ENCODE data around the gene INA. TPM values are rescaled to one million over a fixed set of nuclear protein-coding genes. Genes with fewer than 3 reads are reported as not detected.

Gene INA
- total RNA-seq, 4 donors from 2014 or later, result 0.17 to 0.59 TPM; not detected in 2

DNA sequence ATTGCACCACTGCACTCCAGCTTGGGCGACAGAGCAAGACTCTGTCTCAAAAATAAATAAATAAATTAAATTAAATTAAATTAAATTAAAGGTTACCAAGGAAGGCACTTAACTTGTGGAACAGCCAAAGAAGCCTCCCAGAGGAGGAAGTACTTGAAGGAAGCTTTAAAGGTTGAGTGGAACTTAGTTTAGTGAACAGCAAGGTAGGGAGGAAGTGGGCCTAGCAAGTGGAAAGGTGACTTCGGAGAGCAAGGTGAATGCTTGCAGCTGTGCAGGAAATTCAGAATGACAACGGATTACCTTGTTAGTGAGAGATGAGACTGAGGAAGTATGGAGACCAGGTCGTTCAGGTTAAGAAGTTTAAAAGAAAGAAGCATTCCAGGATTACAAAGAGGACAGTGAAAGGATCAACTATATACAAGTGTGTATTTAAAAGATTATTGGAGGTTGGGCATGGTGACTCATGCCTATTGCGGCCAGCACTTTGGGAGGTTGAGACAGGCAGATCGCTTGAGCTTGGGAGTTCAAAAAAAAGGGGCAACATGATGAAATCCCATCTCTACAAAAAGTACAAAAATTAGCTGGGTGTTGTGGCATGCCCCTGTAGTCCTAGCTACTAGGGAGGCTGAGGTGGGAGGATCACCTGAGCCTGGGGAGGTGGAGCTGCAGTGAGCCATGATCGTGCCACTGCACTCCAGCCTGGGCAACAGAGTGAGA lies 44.0 kb upstream of the INA start:
- H3K9me3 ChIP-seq, result no peaks in the 10 kb centered on the region
- peak overlapping the region in 2 of 3 donors; percentile 78 to 89 for H3K27ac ChIP-seq
- TF ChIP-seq CTCF (IDR thresholded peaks at IDR 0.05), result no peak
- no peak for TF ChIP-seq POLR2A (IDR thresholded peaks at IDR 0.05)
- H3K4me1 ChIP-seq, result peaks cover 18 to 26% of the 10 kb centered on the region in 2 donors
- no peaks in the 10 kb centered on the region for H3K27me3 ChIP-seq
- intact Hi-C loops (cut with DNase I), result no loop called here
- no peak for DNase-seq
- WGBS, 2 donors, result 72% methylated on average over 7 of the region's 7 CpGs
- H3K4me3 ChIP-seq (replicated peaks in 1 of 3), result no peak overlapping the region
- H3K36me3 ChIP-seq, result no peaks in the 10 kb centered on the region

GRCh38 chr10:103235775-103236174 lies 41.2 kb upstream of the INA start:
- WGBS, 2 donors, result 91 to 96% methylated on average over 2 of the region's 2 CpGs
- TF ChIP-seq POLR2A (IDR thresholded peaks at IDR 0.05), result no peak
- TF ChIP-seq CTCF (IDR thresholded peaks at IDR 0.05), result no peak

GRCh38 chr10:103238506-103239252 lies 38.3 kb upstream of the INA start:
- intact Hi-C loops (cut with DNase I), result no loop called here
- DNase-seq, result peak in 1 of 2 donors; percentile 8
- WGBS, 2 donors, result 77 to 82% methylated on average over 11 of the region's 11 CpGs
- no peak for TF ChIP-seq POLR2A (IDR thresholded peaks at IDR 0.05)
- peak in 3 of 6 experiments; percentile 10 to 28 (median 10) for TF ChIP-seq CTCF (IDR thresholded peaks at IDR 0.05)
- Histone ChIP-seq H3K27me3 (no peaks in the 10 kb centered on the region), H3K4me1 (peaks cover 12 to 28% of the 10 kb centered on the region in 2 donors), H3K27ac (no peak overlapping the region), H3K9me3 (no peaks in the 10 kb centered on the region), H3K36me3 (no peaks in the 10 kb centered on the region), H3K4me3 (replicated peaks in 1 of 3) (no peak overlapping the region)

More at GRCh38 chr10:103235775-103236174, 41.2 kb upstream of the INA start:
- H3K27ac ChIP-seq, result no peak overlapping the region
- no peaks in the 10 kb centered on the region for H3K36me3 ChIP-seq
- H3K9me3 ChIP-seq, result no peaks in the 10 kb centered on the region
- no peak overlapping the region for H3K4me3 ChIP-seq (replicated peaks in 1 of 3)
- H3K27me3 ChIP-seq, result no peaks in the 10 kb centered on the region
- peaks cover 21% of the 10 kb centered on the region in 2 donors for H3K4me1 ChIP-seq
- intact Hi-C loops (cut with DNase I), result no loop called here
- DNase-seq, result no peak

- TF ChIP-seq CTCF (IDR thresholded peaks at IDR 0.05), result no peak
- peak in 1 of 2 donors; percentile 44 for TF ChIP-seq POLR2A (IDR thresholded peaks at IDR 0.05)
- H3K4me1 ChIP-seq, result peaks cover 12 to 28% of the 10 kb centered on the region in 2 donors
- peak overlapping the region; percentile 78 to 92 (median 90) for H3K27ac ChIP-seq
- intact Hi-C loops (cut with DNase I), result loop anchor here (5.0 to 10.0 kb wide), 2 partner anchors 49 to 167 kb away; partner anchors contain the start of gene NT5C2
- peak; percentile 72 to 74 for DNase-seq
- no peaks in the 10 kb centered on the region for H3K9me3 ChIP-seq
- H3K4me3 ChIP-seq (replicated peaks in 1 of 3), result no peak overlapping the region
- no peaks in the 10 kb centered on the region for H3K36me3 ChIP-seq
- WGBS, 2 donors, result 26 to 37% methylated on average over 7 of the region's 7 CpGs
- no peaks in the 10 kb centered on the region for H3K27me3 ChIP-seq
Measured at GRCh38 chr10:103241262-103242011, 35.5 kb upstream of the INA start.
